ENCODE data around the gene ZNF219.

The ZNF219 gene

DNA sequence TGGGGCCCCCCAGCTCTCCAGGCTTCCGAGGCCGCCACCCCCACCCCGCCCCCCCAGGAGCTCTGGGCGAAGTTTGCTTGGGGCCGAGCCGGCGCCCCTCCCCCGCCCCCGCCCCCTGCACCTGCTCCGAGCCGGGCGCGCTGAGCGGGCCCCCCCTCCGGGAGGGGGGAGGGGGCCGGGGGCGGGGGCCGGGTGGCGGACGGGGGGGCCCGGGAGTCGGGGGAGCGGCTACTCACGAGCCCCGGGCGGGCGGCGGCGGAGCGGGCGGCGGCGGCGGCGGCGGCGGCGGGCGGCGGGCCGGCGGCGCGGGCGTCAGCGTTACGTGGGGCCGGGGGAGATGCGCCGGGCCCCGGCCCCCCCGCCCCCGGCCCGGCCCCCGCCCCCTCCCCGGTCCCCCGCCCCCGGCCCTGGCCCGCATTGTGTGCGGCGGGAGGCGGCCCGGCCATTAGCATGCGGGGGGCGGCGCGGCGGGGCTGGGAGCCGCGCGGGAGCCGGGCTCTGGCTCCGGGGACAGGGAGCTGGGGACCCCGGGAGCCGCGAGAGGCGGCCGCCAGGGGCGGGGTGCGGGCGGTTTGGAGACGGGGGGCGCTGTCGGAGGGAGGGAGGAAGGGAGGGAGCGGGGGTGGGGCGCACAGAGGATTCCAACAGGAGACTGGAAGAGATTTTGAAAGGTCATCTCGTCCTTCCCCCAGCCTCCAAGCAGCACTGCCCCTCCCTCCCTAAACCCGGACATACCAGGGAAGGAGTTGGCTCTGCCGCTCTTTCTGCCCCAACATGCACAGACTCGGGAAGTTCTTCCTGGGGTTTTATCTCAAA is at the start of gene ZNF219:
ZNF219 (minus strand) TSS at position 580 of the 816 bp plus-strand sequence. CDS start 5,064 bp downstream, outside the sequence.
- peak in 36 of 56 donors; percentile 16 to 79 (median 43) for DNase-seq

DNA sequence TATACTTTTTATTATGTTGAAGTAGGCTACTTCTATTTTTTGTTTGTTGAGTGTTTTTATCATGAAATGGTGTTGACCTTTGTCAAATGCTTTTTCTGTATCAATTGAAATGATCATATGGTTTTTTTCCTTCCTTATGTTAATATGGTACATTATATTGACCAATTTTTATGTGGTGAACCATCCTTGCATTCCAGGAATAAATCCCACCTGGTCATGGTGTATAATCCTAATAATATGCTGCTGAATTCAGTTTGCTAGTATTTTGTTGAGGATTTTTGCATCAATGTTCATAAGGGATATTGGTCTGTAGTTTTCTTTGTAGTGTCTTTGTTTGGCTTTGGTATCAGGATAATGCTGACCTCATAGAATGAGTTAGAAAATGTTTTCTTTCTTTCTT is 47.0 kb upstream of the ZNF219 start:
- no peak for DNase-seq

- no peak for DNase-seq
Observed at GRCh38 chr14:21142357-21142756, 43.9 kb upstream of the ZNF219 start.

DNA sequence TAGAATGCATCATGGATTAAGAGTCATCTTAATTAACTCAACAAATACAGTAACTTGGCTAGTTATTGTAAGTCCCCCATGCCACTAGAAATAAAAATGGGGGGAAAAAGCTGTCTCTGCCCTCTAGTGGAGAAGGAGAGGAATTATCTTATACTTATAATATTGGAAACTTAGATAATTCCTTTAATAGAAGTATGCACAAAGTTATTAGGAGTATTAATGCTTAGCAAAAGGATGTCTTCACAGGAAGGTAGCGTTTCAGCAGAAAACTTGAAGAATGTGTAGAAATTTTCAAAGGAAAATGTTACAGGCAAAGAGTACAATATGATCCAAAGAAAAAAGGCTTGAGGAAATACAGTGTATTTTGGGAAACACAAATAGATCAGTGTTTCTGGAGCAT is 37.6 kb upstream of the ZNF219 start:
- DNase-seq, result no peak

DNA sequence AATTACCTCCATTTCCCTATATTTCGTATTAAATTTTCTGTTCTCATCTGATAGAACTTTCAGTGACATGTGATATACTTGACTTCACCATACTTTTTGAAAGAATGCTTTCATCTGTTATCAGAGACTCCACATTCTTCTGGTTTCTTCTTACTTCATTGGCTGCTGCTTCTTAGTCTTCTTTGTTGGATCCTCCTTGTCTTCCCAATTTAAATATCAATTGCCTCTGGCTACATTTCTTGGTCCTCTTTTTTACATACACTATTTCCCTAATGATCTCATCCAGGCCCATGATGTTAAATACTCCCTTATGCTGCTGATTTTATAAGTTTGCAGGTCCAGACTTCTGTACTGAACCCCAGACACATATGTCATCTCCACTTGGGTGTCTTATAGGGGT is 35.4 kb upstream of the ZNF219 start:
- DNase-seq, result no peak

- no peak for DNase-seq
Observed at GRCh38 chr14:21123429-21123828, 25.0 kb upstream of the ZNF219 start.

DNA sequence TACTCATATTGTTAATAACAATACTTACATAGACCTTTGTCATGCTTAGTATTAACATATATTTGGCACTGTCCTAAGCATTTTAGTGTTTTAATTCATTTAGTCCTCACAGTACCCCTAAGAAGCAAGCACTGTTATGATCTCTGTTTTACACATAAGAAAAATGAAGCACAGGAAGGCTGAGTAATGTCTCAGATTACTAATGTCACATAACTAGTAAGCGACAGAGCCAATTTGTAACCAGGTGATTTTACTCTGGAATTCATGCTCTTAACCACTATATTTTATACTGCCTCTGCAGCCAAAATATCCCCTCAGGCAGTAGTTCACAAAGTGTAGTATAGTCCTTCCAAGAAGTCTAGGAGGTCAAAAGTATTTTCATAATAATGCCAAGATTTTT is 22.7 kb upstream of the ZNF219 start:
- no peak for DNase-seq

DNA sequence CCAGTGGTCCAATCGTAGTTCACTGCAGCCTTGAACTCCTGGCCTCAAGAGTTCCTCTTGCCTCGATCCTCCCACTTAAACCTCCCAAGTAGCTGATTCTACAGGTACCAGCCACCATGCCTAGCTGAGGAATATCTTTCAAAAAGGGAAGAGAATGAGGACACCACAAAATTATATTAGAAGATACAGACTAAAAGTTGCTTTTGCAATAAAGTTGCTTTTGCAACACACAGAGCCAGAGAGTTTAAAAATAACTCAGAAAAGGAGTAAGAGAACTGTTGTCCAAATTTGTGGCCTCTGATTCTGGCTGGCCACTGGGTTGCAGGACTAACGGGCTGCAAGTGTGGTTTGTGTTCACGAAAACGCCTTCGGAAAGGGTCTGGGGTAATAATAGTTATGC is 22.2 kb upstream of the ZNF219 start:
- DNase-seq, result no peak

DNA sequence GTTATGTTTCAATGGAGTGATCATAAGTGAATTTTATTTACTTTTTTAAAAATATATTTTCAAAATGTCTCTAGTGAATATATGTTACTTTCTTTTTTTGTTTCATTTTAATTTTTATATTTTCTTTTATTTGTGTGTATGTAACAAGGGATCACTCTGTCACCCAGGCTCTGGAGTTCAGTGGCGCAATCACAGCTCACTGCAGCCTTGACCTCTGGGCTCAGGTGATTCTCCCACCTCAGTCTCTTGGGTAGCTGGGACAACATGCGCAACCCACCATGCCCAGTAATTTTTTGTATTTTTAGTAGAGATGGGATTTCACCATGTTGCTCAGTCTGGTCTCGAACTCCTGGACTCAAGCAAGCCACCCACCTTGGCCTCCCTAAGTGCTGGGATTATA is 20.5 kb upstream of the ZNF219 start:
- DNase-seq, result no peak

- no peak for DNase-seq
Observed at GRCh38 chr14:21113369-21113768, 14.9 kb upstream of the ZNF219 start.

DNA sequence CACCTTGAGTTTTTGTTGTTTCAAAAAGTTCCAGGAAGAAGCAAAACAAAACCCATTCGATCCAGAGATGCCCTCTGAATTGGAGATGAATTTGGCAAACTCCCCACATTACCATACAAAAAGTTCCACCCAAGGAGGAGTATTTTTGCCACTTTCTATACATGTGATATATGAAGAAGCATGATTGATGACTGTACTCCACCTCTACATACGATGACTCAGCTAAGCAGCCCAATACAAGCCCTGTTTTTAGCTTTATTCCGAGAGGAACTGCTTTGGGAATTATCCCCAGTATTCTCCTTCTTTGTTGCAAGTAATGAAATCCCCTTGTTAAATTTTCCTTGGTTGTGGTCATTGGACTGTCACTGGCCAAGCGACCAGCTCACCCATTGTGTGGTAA is 13.8 kb upstream of the ZNF219 start:
- no peak for DNase-seq

DNA sequence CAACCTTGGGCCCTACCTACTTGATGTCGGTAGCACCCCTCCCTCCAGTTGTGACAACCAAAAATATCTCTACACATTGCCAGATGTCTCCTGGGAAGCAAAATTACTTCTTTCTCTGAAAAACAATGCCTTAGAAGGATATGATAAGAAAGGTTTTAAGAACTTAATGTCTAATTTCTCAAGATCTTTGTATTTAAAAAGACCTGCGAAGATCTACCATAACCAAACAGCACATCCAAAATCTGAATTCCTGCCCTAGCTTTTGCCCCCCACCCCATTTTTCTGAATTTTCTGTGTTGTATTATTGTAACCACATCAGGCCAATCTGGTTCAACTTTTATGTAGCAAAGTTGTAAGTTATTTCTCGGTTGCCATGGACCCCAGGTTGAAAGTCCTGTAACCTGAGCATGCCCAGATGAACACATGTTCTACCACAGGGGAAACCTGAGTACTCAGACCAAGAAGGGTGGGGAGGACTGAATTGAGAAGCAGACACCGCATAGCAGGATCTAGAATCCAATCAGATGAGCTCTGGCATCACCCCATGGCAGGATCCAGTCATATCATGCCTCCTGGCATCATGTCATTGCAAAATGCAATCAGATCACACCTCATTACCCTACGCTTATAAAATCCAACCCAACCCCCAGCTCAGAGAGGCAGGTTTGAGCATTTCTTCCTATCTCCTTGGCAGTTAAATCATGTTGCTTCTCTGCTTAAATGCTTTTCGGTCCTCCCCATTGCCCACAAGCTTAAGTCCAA is 11.1 kb upstream of the ZNF219 start:
- no peak for DNase-seq

DNA sequence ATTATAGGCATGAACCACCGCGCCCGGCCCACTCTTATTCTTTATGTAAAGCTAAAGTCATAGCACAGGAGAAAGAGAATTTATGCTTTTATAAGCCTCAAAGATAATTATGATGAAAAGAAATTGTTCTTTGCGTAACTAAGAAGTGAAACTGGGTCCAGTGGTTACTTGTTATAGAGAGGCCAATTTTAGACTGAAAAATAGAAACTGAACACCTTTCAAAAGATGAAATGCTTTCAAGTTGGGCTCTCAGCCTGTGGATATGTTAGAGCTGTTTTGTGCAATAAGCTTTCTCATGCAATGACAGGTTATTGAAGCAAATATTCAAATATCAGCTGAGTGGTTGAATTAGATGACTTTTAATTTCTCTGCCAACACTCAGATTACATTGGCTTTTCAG is 10.3 kb upstream of the ZNF219 start:
- no peak for DNase-seq

- peak in 1 of 56 donors; percentile 52 for DNase-seq
Observed at GRCh38 chr14:21107283-21107800, 8.9 kb upstream of the ZNF219 start.

GRCh38 chr14:21106498-21107282 is 8.2 kb upstream of the ZNF219 start:
- DNase-seq, result peak in 46 of 56 donors; percentile 21 to 86 (median 51)

- no peak for DNase-seq
Observed at GRCh38 chr14:21106176-21106497, 7.7 kb upstream of the ZNF219 start.

DNA sequence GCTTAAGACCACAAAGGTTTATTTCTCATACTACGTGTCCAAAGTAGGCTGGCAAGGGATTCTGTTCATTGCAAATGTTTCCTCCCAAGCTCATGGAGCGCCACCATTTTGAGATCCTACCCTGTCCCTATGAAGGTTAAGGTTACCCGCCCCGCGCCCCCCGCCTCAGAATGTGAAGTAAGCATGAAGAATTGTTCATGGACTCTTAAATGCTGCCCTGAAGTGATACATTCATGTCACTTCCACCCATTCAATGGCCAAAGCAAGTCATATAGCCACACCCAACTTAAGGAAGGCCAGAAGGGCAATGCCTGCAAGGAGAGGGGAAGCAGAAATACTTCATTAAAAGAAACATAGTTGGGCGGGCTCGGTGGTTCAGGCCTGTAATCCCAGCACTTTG is 6.6 kb upstream of the ZNF219 start:
- no peak for DNase-seq

DNA sequence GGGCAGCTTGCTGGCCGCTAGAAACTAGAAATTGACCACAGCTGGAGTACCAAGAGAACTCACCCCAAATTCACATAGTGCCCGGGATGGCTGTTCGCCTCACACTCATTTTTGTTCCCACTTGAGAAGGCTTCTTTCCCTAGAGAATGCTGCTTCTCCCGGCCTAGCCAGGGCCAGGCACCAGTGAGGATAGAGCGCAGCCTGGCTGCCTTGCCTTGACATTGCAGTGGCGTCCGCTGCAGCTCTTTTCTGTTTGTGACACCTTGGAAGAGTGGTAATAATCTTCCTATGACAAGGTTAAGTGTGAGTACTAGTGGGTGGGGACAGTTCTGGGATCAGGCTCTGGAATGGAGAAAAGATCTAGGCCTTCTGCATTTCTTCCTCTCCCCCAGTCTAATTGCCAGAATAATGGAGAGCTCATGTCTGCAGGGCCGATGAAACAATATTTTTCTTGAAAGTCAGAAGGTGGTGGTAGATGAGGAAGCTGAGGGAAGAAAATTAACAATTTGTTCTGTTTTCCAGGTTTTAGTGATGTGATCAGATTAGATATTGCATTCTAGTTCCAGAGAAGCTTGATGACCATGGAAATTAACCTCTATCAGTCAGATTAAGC is 6.1 kb upstream of the ZNF219 start:
- DNase-seq, result peak in 51 of 56 donors; percentile 35 to 85 (median 66)

DNA sequence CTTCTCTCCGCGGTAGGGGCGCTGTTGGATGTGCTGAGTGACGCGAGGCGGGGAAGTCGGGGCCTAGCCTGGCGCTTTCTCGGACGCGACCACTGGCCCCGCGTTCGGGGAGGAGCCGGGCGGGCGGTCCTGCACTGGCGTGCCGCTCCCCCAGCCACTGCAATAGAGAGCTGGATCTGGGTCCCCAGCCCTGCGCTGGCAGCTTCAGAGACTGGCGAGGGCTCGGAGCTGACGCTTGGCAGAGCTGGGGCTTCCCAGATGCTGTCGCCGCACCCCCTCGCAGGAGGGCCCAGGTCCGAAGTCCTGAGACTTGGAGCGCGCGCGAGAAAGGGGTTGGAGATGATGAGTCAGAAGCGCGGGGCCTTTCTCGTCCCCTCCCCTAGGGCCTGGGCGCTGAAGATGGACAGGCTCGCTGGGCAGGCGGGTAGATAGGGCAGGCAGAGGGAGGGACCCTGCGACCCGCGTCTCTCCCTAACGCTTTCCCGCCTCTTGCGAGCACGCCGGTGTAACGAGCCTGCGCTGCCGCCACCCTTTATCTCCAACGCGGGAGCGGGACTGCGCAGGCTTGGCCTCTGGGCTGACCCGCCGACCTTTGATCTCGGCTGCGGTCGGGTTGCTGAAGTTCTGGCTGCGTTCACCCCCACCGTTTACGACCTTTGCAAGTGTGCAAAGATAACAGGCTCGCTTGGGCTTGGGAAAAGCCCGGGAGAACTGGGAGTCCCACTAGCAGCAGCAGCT is 5.4 kb upstream of the ZNF219 start:
- peak; percentile 74 to 100 (median 96) for DNase-seq

DNA sequence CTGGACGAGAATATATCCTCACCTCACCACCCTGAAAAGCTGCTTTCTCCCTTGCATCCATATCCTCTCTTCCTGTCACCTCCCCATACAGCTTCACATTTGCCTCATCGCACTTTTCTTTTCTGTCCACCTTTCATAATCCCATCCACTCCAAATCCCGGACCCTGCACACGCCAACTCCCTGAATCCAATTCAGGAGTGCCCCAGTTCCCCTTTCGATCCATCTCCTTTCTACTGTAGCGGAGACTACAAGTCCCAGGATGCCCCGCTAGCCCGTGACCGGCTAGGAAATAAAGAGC is 4.9 kb upstream of the ZNF219 start:
- no peak for DNase-seq

Measured in amygdala (tissue), 56 donors.